ENCODE results near the gene CDCA7L. TPM values are rescaled to one million over a fixed set of nuclear protein-coding genes. Genes with fewer than 3 reads are reported as not detected.
"Not testable (repeated sequence)": the region's sequence is repeated elsewhere in the genome, so short reads cannot be mapped to it uniquely, and the experiment has no call there.

The CDCA7L gene
- total and polyA plus RNA-seq, 2 experiments from 2014 or later, result 26.8 to 61.1 TPM

- H3K4me1 ChIP-seq (ENCODE audit: low read depth), result peaks cover 37% of the 10 kb centered on the region
- no peaks in the 10 kb centered on the region for H3K36me3 ChIP-seq
- no peaks in the 10 kb centered on the region for H3K27me3 ChIP-seq
- peak; percentile 35 to 69 for DNase-seq (ENCODE audit: low read depth in 1 of 2, low spot score in 1 of 2)
- no peaks in the 10 kb centered on the region for H3K9me3 ChIP-seq (ENCODE audit: low read depth)
- H3K4me3 ChIP-seq, result no peak overlapping the region
- no peak overlapping the region for H3K27ac ChIP-seq
- TF ChIP-seq CTCF (IDR thresholded peaks at IDR 0.05; ENCODE audit: low read depth, low read length), result no peak
Measured at GRCh38 chr7:21939136-21939857, 6.4 kb downstream of the CDCA7L start.

- Histone ChIP-seq H3K27ac (no peak overlapping the region), H3K4me3 (no peak overlapping the region), H3K9me3 (ENCODE audit: low read depth) (no peaks in the 10 kb centered on the region), H3K36me3 (no peaks in the 10 kb centered on the region), H3K4me1 (ENCODE audit: low read depth) (peaks cover 33% of the 10 kb centered on the region), H3K27me3 (no peaks in the 10 kb centered on the region)
- TF ChIP-seq CTCF (IDR thresholded peaks at IDR 0.05; ENCODE audit: low read depth, low read length), result no peak
- DNase-seq (ENCODE audit: low read depth in 1 of 2, low spot score in 1 of 2), result no peak
Measured at GRCh38 chr7:21938463-21938862, 7.2 kb downstream of the CDCA7L start.

GRCh38 chr7:21934808-21935207 lies 10.9 kb downstream of the CDCA7L start:
- H3K9me3 ChIP-seq (ENCODE audit: low read depth), result no peaks in the 10 kb centered on the region

GRCh38 chr7:21933293-21933692 lies 12.4 kb downstream of the CDCA7L start:
- H3K27me3 ChIP-seq; H3K36me3 ChIP-seq; H3K4me1 ChIP-seq (ENCODE audit: low read depth); H3K27ac ChIP-seq; DNase-seq (ENCODE audit: low read depth in 1 of 2, low spot score in 1 of 2); H3K4me3 ChIP-seq; H3K9me3 ChIP-seq (ENCODE audit: low read depth): not testable (repeated sequence)

More at GRCh38 chr7:21934808-21935207, 10.9 kb downstream of the CDCA7L start:
- H3K4me1 ChIP-seq (ENCODE audit: low read depth), result peaks cover 5% of the 10 kb centered on the region
- TF ChIP-seq CTCF (IDR thresholded peaks at IDR 0.05; ENCODE audit: low read depth, low read length), result no peak
- no peaks in the 10 kb centered on the region for H3K27me3 ChIP-seq
- no peak for DNase-seq (ENCODE audit: low read depth in 1 of 2, low spot score in 1 of 2)
- no peak overlapping the region for H3K4me3 ChIP-seq
- no peak overlapping the region for H3K27ac ChIP-seq
- H3K36me3 ChIP-seq, result no peaks in the 10 kb centered on the region

GRCh38 chr7:21927693-21928092 lies 18.0 kb downstream of the CDCA7L start:
- Histone ChIP-seq H3K4me3 (no peak overlapping the region), H3K27ac (no peak overlapping the region), H3K36me3 (no peaks in the 10 kb centered on the region), H3K27me3 (no peaks in the 10 kb centered on the region), H3K4me1 (ENCODE audit: low read depth) (peaks cover 7% of the 10 kb centered on the region), H3K9me3 (ENCODE audit: low read depth) (no peaks in the 10 kb centered on the region)
- no peak for DNase-seq (ENCODE audit: low read depth in 1 of 2, low spot score in 1 of 2)
- TF ChIP-seq CTCF (IDR thresholded peaks at IDR 0.05; ENCODE audit: low read depth, low read length), result no peak

GRCh38 chr7:21926448-21926847 lies 19.3 kb downstream of the CDCA7L start:
- Histone ChIP-seq H3K27me3 (no peaks in the 10 kb centered on the region), H3K4me1 (ENCODE audit: low read depth) (peaks cover 7% of the 10 kb centered on the region), H3K36me3 (no peaks in the 10 kb centered on the region), H3K4me3 (no peak overlapping the region), H3K9me3 (ENCODE audit: low read depth) (no peaks in the 10 kb centered on the region), H3K27ac (no peak overlapping the region)
- TF ChIP-seq CTCF (IDR thresholded peaks at IDR 0.05; ENCODE audit: low read depth, low read length), result no peak
- DNase-seq (ENCODE audit: low read depth in 1 of 2, low spot score in 1 of 2), result no peak

Measured in cardiac muscle cell (in vitro differentiated cells and primary cell).